NCI-H1694 treated with DMSO at 0.1 percent for 48 hours (cell line): ENCODE measurements around the gene EEPD1.

Source experiments
- DNase-seq: peaks from one replicate; lab custom pipeline; 2025; lab: John Stamatoyannopoulos, UW

The EEPD1 gene

GRCh38 chr7:36280840-36281812 lies 128.1 kb downstream of the EEPD1 start:
- DNase-seq, result peak; percentile 31

DNA sequence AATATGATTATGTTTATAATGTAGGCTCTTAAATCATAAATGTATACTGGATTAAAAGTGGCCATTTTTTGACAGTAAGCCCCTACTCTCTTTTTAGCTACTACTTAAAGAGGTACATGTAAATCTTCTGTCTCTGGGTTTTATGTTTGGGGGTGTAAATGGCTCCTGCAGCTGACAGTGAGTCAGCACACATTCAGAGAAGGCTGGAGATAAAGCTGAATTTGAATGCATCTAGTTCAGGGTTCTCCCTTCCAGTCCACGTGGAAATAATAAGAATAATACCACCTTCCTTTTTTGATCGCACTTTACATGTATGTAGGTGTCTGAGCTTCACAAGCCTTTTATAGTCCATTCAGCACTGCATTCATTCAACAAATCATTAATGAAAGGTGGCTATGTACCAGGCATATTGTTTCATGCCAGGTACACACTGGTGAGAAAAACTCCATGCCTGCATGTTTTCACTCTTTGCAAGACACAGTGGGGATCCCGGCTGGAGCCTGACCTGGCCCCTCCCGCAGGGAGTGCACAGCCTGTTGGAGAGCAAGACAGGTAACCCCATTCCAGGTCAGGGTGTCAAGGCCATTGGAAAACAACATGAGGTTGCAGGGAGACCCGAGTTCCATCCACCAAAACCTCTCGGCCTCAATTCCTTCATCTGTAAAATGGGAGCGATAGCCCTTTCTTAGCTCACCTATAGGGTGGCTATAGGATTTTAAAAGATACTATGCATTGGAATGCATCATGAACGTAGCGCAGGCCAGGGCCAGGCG lies 129.1 kb downstream of the EEPD1 start:
- DNase-seq, result no peak

- DNase-seq, result no peak
These were observed 130.1 kb downstream of the EEPD1 start for GRCh38 chr7:36283181-36283580.

DNA sequence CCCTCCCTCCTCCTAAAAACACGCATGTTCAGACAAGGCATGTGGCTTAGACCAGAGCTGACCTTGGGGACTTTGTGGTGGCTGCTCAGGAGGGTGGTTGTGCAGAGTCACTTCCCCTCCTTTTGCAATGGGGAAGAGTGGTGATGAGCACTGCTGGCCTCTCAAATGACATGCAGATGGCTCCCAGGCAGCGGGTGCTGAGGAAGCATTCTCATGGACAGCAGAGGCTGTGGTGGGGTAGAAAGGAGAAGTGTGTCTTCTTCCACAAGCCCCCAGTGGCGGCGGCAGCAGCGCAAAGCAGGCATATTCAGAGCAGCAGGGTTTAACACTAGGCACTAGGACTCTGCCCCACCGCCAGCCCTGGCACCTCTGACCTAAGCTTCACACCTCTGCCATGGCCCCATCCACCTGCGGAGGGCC lies 130.7 kb downstream of the EEPD1 start:
- DNase-seq, result no peak

GRCh38 chr7:36284456-36285090 lies 131.5 kb downstream of the EEPD1 start:
- DNase-seq, result no peak

DNA sequence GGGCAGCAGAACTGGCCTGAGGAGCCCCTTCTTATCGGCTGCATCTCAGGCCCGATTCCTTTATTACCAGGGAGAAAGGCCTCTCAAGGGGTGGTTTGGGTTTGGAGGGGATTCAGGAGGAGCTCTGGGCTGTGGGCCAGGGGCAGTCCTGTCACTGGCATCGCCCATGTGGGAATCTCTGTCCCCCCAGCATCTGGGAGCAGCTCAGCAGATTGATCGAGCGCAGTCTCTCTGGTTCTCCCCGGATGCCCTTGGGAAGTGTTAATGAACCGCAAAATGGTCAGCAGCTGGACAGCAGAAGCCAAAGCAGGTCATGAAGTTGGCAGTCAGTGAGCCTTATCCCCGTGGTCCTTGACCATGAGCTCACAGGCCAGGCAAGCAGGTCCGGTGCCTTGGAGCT lies 132.2 kb downstream of the EEPD1 start:
- DNase-seq, result no peak

GRCh38 chr7:36286226-36286625 lies 133.2 kb downstream of the EEPD1 start:
- DNase-seq, result no peak

GRCh38 chr7:36286688-36287087 lies 133.6 kb downstream of the EEPD1 start:
- DNase-seq, result no peak

GRCh38 chr7:36287371-36288241 lies 134.6 kb downstream of the EEPD1 start:
- no peak for DNase-seq

DNA sequence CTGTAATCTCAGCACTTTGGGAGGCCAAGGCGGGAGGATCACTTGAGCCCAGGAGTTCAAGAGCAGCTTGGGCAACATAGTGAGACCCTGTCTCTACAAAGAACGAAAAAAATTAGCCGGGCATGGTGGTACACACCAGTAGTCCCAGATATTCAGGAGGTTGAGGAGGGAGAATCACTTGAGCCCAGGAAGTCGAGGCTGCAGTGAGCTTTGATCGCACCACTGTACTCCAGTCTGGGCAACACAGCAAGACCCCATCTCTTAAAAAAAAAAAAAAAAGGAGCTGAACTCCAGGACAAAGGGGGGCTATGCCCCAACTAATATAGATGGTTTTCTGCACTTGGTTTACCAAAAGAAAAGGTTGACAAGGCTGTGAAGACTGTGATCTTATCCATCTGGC lies 135.4 kb downstream of the EEPD1 start:
- DNase-seq, result no peak

- DNase-seq, result no peak
These were observed 137.0 kb downstream of the EEPD1 start for GRCh38 chr7:36289833-36290661.

- DNase-seq, result peak; percentile 59
These were observed 138.6 kb downstream of the EEPD1 start for GRCh38 chr7:36291387-36292316.

DNA sequence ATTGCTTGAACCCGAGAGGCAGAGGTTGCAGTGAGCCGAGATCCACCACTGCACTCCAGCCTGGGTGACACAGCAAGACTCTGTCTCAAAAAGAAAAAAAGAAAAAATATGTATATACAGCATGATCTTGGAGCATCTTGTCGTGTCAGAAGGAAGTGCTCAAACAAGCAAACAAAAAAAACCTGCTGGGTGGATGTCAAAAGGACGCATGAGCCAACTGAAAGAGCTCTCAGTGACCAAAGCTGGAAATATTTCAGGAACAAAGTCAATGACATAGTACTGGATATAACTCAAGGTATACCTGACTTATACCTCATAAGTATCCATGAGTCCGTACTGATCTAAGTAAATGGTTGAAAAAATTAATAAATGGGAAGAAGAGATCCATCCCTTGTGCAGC lies 142.0 kb downstream of the EEPD1 start:
- no peak for DNase-seq

- no peak for DNase-seq
These were observed 143.2 kb downstream of the EEPD1 start for GRCh38 chr7:36296284-36296683.

GRCh38 chr7:36297364-36298009 lies 144.4 kb downstream of the EEPD1 start:
- no peak for DNase-seq

GRCh38 chr7:36298106-36298505 lies 145.1 kb downstream of the EEPD1 start:
- no peak for DNase-seq

GRCh38 chr7:36299223-36299774 lies 146.2 kb downstream of the EEPD1 start:
- no peak for DNase-seq

DNA sequence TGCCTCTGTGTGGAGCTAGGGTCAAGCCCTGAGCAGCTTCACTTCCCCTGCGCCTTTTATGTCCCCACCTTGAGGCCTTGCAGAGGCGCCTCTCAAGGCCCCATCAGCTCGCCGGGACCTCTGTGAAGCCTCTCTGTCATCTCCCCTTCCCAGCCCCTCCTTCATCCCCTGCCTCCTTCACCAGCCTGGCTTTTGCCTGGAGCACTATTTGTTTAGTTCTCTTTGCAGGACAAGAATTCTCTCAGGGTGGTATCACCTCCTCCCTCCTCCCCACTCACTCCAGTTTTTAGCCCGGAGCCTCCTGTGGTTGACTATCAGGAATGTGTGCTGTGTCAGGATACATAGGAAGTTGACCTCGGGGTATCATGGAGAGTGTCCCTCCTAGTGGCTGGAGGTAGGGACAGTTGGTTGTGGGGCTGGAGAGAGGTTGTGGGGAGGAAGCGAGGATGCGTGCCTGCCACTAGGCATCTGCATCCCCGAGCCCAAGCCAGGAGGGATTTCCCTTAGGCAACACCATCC lies 146.8 kb downstream of the EEPD1 start:
- DNase-seq, result no peak
